Measurements from ENCODE around the gene ACAT2.
A peak's percentile ranks its signal among the peaks of the same experiment; 100 is the strongest.
"Not testable (repeated sequence)": the region's sequence is repeated elsewhere in the genome, so short reads cannot be mapped to it uniquely, and the experiment has no call there.

Gene ACAT2

DNA sequence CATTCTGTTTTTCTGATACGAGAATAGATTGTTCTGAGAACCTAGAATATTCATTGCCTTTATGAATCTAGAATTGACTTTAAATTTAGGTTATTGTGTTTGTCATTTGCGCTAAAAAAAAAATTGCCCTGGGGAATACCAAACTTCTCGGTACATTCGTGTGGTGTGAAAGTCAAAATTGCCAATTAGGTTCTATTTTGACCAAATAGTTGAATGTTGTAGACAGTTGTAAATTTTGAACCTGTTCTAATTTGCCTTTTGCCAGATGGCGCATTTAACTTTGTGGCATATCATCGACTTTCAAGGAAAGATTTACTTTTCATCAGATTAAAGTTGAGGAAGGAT, 31.5 kb upstream of the ACAT2 start:
- DNase-seq (ENCODE audit: low spot score): no peak

DNA sequence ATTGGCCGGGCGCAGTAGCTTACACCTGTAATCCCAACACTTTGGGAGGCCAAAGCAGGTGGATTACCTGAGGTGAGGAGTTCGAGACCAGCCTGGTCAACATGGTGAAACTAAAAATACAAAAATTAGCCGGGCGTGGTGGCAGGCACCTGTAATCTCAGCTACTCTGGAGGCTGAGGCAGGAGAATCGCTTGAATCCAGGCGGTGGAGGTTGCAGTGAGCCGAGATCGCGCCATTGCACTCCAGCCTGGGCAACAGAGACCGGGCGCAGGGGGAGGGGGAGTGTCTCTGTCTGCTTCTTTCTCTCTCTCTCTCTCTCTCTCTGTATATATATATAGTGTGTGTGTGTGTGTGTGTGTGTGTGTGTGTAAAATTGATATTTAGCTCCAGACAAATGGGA, 29.3 kb upstream of the ACAT2 start:
- not testable (repeated sequence) for DNase-seq (ENCODE audit: low spot score)

DNA sequence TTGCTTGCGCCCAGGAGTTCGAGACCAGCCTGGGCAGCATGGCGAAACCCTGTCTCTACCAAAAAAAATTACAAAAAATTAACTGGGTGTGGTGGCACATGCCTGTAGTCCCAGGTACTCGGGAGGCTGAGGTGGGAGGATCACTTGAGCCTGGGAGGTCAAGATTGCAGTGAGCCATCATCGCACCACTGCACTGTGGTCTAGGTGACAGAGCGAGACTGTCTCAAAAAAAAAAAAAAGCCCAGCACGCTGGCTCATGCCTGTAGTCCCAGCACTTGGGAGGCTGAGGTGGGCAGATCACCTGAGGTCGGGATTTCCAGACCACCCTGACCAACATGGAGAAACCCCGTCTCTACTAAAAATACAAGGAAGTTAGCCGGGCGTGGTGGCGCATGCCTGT, 28.4 kb upstream of the ACAT2 start:
- not testable (repeated sequence) for DNase-seq (ENCODE audit: low spot score)

DNA sequence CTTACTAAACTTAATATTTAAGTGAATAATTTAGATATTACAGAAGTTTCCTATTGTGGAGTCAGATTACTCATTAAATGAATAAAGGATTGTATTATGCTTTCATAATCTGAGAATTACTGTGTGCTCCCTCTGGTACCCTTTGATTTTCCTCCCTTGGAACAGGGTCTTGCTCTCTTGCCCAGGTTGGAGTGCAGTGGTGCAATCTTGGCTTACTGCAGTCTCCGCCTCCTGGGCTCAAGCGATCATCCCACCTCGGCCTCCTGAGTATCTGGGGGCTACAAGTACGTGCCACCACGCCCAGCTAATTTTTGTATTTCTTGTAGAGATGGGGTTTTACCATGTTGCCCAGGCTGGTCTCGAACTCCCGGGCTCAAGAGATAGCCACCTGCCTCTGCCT, 24.9 kb upstream of the ACAT2 start:
- DNase-seq (ENCODE audit: low spot score): no peak

DNA sequence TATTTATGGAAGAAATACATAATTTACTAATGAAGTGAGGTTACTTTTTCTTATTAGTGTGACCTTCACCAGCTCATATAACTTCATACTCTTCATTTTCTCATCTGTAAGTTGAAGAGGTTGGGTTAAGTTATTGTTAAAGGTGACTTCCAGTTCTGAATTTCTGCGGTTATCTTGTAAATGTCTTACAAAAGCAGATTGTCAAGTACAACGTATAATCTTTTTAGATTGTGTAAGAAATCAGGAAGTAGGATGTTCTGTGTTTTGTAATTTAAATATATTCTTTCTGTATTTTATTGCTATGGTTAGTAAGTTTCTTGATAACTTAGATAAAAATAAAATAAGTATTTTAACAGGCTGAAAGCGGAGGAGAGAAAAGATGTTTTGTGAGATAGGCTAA, 22.5 kb upstream of the ACAT2 start:
- no peak for DNase-seq (ENCODE audit: low spot score)

DNA sequence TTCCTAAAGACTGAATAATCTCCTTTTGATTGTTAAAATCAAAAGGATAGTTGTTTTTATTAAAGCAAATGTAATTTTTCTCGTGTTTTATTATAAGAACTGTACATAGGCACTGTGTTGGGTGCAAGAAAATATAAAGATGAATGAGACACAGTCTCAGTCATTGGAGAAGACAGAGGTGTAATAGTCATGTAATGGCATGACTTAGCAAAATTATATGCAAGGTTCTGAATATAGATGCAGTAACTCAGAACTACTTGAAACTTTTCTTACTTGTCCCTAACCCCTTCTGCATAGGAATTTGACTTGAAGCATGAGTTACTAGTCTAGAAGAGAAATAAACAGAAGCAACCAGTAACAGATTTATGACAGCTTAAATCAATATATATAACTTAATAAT, 19.7 kb upstream of the ACAT2 start:
- no peak for DNase-seq (ENCODE audit: low spot score)

DNA sequence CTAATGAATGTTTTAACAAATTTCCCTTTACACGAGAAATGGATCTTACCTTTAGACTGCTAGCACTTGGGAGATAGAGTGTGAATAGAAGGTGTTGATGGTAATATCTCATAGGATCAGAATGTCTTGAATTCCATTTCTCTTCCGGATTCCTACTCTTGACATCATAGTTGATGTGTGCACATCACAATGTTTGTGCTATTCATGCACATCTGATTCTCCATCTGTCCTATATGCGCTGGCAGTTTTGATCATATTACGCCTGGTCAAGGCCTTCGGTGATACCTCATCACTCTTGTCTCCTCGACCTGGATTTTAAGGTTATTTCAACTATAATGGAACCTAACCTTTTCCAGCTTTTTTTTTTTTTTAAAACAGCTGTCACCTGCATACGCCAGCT, 16.8 kb upstream of the ACAT2 start:
- no peak for DNase-seq (ENCODE audit: low spot score)

DNA sequence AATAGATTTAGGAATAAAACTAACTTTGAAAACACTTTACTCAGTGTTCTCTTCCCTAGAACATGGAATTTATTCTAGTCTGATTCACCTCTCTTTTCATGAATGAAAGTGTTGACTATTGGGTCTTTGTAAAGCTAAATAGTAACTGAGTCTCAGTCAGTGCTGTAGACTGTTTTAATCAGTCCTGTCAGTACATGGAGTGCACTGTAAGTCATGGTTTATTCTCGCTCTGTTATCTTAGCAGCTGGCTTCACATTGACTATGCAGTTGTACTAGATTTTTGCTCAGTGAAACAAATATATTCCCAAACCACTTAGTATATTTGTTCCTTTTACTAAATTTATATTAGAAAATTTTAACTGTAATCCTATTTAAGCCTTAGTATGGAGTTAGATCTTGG, 15.1 kb upstream of the ACAT2 start:
- DNase-seq (ENCODE audit: low spot score): no peak

DNA sequence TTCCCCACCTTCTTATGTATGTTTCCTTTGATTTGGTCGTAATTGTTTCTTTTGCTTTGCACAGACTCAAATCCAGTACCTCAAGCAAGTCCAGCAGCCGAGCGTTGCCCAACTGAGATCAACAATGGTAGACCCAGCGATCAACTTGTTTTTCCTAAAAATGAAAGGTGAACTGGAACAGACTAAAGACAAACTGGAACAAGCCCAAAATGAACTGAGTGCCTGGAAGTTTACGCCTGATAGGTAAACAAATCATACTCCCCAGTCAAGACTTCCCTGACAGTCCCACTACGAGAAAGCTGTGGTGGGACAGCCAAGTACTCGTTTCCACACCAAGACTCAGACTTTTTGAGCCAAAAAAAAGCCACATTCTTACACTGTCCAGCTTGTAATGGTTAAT, 13.7 kb upstream of the ACAT2 start:
- not testable (repeated sequence) for DNase-seq (ENCODE audit: low spot score)

DNA sequence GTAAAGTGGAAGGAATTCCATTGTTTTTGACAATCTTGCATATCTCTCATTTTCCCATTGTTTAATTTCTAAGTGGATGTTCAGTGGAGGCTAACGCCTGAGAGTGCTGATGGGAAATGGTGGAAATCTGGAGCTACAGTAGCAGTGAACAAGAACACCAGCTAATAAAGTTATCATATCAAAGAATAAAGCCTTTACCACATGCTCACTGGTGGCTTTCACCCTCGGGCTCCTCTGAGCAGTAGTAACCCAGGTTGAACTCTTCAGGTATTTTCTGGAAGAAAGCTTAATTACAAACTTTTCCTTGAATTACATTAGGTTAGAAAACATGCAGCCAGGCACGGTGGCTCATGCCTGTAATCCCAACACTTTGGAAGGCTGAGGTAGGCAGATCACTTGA, 10.4 kb upstream of the ACAT2 start:
- no peak for DNase-seq (ENCODE audit: low spot score)

DNA sequence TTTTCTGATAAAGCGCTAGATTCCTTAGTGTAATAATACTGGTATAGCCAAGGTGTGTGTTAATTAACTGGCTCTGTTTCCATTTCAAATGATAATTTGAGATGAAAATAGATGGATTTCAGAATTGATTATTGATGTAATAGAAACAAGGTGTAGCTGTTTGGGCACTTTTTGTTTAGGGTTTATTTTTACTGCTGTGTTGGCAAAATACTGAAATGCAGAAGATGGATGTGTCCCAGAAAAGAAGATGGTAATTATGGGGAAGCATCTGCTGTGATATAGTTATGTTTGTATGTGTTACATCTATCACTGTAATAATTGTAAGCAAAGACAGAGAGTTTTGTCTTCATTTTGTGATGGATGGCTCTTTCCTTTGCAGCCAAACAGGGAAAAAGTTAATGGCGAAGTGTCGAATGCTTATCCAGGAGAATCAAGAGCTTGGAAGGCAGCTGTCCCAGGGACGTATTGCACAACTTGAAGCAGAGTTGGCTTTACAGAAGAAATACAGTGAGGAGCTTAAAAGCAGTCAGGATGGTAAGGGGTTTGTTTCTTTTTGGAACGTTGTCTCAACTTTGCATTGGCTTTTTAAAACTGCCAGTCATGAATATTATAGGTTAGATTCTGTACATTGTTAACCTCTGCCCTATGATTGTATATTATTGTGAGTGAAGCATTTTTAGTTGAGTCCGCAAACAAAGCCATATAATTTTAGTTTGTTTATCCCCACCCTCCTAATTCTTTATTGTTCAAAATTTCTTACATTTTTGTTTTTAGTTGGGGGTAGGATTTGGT, 8.6 kb upstream of the ACAT2 start:
- no peak for DNase-seq (ENCODE audit: low spot score)

DNA sequence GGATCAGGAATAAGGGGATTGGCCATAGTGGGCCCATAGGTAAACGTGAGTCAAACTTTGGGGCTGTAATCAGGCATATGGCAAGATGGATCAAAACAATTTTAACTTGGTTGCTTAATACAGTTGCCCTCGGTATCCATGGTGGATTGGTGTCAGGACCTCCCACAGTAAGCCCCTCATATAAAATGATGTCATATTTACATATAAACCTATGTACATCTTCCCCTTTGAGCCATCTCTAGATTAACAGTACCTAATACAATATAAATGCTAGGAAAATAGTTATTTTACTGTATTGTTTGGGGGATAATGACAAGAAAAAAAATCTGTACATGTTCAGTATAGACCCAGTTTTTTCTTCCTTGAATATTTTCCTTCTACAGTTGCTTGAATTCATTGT, 7.4 kb upstream of the ACAT2 start:
- DNase-seq (ENCODE audit: low spot score): no peak

DNA sequence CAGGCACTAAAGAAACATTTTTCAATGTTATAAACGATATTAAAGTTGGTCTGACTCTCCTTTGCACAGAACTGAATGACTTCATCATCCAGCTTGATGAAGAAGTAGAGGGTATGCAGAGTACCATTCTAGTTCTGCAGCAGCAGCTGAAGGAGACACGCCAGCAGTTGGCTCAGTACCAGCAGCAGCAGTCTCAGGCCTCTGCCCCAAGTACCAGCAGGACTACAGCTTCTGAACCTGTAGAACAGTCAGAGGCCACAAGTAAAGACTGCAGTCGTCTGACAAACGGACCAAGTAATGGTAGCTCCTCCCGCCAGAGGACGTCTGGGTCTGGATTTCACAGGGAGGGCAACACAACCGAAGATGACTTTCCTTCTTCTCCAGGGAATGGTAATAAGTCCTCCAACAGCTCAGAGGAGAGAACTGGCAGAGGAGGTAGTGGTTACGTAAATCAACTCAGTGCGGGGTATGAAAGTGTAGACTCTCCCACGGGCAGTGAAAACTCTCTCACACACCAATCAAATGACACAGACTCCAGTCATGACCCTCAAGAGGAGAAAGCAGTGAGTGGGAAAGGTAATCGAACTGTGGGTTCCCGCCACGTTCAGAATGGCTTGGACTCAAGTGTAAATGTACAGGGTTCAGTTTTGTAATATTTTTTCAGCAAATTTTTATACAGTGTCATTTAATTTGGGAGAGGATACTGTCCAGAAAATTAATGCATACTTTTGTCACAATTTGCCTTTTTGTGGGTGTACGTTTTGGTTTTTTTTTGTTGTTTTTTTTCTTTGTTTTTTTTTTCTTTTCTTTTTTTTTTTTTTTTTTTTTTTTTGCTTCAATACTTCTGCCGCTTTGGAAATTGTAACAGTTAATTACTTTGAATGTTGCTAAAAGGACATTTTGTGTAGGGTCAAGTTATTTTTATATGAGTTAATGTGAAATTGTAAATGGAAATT, 6.6 kb upstream of the ACAT2 start:
- DNase-seq (ENCODE audit: low spot score): no peak

DNA sequence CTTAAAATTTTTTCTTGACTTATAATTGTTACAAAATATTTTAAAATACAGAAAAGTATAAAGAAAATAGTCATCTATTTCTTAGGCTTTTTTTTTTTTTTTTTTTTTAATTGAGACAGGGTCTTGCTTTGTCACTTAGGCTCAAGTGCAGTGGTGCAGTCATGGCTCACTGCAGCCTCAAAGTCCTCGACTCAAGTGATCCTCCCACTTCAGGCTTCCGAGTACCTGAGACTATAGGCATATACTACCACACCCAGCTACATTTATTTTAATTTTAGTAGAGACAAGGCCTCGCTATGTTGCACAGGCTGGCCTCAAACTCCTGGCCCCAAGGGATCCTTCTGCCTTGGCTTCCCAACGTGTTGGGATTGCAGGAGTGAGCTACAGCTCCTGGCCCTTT, 5.3 kb upstream of the ACAT2 start:
- DNase-seq (ENCODE audit: low spot score): no peak

DNA sequence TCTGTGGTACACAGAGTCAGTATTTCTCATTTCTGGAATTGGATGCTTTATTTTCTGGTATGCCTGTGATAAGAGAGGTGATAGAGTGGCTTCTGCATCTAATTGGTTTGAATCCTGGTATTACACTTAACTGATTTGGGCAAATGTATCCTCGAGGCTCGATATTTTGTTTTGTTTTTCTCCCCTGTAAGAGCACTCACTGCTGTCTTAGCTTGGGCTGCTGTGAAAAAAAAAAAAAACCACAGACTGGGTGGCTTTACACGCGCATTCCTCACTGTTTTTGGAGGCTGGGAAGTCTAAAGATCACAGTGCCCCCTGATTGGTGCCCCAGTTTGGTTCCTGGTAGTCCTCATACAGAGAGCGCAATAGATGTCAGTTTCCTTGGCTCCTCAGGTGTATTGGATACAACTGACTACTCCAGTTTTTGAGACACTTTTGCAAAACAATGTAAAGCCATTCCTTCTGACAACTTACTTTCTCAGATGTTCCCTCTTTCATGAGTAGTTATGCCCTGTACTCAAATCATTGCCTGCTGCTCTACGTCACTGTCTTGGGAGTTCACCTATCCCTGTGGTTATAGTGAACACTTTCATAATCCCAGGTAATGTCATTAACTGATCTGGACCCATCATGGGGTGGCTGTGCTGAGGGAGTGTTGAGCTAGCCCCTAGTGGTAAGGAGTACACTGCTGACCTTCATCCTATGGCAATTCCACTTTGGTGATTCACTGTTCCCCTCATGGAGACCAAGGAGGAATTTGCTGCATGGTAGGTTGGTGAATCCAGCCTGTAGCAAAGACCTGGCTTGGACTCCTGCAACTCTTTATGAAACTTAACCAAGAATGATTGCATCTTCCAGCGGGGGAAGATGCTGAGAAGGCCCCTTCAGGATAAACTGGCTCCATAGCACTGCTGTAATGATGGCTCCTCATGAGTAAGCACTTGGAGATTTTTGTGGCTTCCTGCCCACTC, 3.5 kb upstream of the ACAT2 start:
- peak; percentile 39 for DNase-seq (ENCODE audit: low spot score)

DNA sequence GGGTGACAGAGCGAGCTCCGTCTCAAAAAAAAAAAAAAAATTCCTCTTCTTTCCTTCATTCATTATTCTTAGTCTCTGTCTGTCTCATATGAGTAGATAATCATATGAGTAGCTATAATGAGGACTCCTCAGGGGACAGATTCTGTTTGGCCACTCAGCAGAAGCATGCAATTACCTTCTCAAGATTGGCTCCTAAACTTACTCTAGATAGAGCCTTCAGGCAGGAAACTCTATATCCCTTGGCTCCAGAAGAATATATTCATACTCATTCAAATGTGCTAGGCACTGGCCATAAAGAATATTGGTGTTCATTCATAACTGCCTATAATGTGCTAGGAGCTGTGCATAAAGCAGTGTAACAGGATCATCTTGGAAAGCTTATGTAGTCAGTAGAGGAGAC, 2.2 kb upstream of the ACAT2 start:
- DNase-seq (ENCODE audit: low spot score): no peak

DNA sequence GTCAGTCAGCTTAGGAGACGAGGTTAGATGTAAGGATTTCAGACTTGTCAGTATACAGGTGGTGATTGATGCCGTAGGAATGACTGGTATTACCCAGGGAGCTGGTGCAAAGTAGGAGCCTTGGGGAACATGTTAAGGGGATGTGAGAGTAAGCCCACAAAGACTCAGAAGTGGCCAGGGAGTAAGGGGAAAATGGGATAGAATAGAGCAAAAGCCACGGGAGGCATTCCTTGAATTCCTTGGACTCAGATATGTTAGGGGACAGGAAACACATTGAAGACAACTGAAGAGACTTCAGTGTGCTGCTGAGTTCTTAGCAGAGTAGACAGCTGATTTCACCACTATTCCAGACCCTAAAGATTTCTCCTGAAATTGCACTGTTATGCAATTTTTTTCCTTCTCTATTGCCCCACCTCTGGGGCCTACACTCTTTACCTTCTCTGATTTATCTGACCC, 1.2 kb upstream of the ACAT2 start:
- DNase-seq (ENCODE audit: low spot score): peak; percentile 55

DNA sequence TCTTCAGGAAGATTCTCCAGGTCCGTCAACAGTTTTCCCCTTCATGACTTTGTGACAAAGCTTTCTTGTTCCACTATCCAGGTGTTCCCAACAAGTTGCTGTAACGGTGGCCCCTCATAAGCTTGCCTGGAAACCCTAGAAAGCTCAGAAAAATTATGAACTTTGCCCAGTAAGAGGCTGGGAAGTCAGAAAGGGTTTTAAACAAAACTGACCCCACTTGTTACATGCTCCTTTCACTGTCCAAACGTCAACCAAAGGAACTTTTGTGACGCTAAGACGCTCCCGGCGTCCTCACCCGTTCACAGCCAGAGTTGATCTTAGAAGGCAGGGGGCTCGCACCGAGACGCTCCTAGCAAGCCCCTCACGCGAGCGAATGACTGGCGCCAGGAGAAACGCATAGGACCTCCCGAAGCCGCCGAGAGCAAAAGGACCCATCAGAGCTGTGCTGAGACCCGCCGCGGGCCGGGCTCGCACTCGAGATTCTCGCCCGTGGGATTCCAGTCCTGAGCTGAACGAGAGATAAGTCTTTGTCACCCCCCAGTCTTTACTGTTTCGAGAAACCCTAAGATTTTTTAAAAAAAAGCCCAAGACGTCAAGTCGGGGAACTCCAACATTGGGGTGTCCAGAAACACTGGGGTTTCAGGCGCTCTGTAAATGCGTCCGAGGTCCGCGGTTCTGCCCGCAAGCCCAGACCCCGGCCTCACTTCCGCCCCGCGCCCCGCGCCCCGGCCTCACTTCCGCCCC, 544 bp upstream of the ACAT2 start:
- DNase-seq (ENCODE audit: low spot score): no peak

DNA sequence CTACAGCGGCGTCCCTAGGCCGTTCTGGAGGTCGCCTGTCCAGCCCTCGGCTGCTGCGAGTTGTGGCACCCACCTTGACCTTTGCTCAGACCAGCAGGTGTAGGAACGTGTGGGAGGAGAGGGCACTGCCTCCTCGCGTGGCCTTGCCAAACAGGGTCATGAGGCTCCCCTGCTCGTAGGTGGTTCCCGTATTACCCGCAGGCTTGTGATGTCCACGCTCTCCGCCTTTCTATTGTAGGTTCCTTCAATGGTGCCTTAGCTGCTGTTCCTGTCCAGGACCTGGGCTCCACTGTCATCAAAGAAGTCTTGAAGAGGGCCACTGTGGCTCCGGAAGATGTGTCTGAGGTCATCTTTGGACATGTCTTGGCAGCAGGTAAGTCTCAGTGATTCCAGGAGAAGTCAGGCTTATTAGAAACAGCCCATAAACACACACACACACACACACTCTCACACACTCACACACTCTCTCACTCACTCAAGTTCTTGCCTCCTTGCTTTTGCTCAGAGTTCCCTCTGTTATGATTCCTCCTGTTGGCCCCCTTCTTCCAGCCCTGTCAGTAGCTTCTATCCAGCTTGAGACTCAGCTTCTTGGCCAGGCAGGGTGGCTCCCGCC, 942 bp downstream of the ACAT2 start:
- DNase-seq (ENCODE audit: low spot score): no peak

DNA sequence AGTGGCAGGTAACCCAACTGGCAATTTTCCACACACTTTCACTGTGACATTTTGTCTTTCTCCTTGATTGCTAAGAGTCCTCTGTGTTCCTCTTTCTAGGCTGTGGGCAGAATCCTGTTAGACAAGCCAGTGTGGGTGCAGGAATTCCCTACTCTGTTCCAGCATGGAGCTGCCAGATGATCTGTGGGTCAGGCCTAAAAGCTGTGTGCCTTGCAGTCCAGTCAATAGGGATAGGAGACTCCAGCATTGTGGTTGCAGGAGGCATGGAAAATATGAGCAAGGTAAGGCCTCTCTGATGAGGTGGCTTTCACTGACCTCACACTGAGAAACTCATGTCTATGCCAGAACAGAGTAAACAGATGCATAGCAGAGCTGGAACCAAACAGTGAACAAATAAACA, 5.1 kb downstream of the ACAT2 start:
- DNase-seq (ENCODE audit: low spot score): peak; percentile 48

DNA sequence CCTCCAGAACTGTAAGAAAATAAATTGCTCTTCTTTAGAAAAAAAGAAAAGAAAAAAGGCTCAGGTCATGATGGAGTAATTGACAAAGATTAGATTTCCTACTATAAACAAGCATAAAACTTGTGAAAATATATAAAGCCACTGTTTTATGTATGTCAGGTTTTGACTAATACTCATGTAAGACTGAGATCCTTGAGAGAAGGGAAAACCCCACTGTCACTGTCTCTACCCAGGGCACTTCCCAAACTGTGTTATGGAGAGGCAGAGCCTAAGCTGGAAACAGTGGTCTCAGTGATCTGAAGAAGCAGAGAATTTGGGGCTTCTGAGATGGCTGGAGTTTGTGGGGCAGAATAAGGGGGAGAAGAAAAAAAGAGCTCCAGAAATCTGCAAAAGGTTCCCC, 7.6 kb downstream of the ACAT2 start:
- no peak for DNase-seq (ENCODE audit: low spot score)

Data from AG08396 (cell line).